HG03342 (cell line): ENCODE results near the gene NCAPD2.
"Not testable (repeated sequence)": the region's sequence is repeated elsewhere in the genome, so short reads cannot be mapped to it uniquely, and the experiment has no call there.

Source experiments
- ATAC-seq: cut with Tn5 transposase; IDR thresholded peaks from one replicate; pipeline ENCODE4 v1.9.1; 2021; ENCODE audit warnings: mild to moderate bottlenecking, moderate library complexity; ENCODE audit not compliant: unreplicated experiment

NCAPD2 gene

GRCh38 chr12:6489449-6489848, 4.5 kb upstream of the NCAPD2 start:
- no peak for ATAC-seq

- not testable (repeated sequence) for ATAC-seq
These were observed 3.2 kb upstream of the NCAPD2 start for GRCh38 chr12:6490673-6491072.

- peak; percentile 69 for ATAC-seq
These were observed 935 bp upstream of the NCAPD2 start, which contains the start of gene MRPL51 for GRCh38 chr12:6492838-6493496. TSS of gene MRPL51 (minus strand) at chr12:6493262. CDS start at chr12:6493136, 126 bp downstream.

- ATAC-seq, result no peak
These were observed 399 bp downstream of the NCAPD2 start for GRCh38 chr12:6494258-6494743.

- ATAC-seq, result no peak
These were observed 1.1 kb downstream of the NCAPD2 start for GRCh38 chr12:6494968-6495367.

GRCh38 chr12:6497291-6497690, 3.4 kb downstream of the NCAPD2 start:
- not testable (repeated sequence) for ATAC-seq

- ATAC-seq, result no peak
These were observed 6.6 kb downstream of the NCAPD2 start for GRCh38 chr12:6500466-6500865.

GRCh38 chr12:6507102-6507998, 13.4 kb downstream of the NCAPD2 start:
- no peak for ATAC-seq

GRCh38 chr12:6508087-6508486, 14.2 kb downstream of the NCAPD2 start:
- ATAC-seq, result no peak

GRCh38 chr12:6520186-6520585, 26.3 kb downstream of the NCAPD2 start:
- no peak for ATAC-seq

GRCh38 chr12:6522193-6522592, 28.3 kb downstream of the NCAPD2 start:
- ATAC-seq, result no peak

GRCh38 chr12:6523708-6524107, 29.8 kb downstream of the NCAPD2 start:
- ATAC-seq, result no peak

GRCh38 chr12:6524648-6525047, 30.7 kb downstream of the NCAPD2 start:
- no peak for ATAC-seq

GRCh38 chr12:6526201-6526600, 32.3 kb downstream of the NCAPD2 start:
- no peak for ATAC-seq

GRCh38 chr12:6526766-6527525, 33.0 kb downstream of the NCAPD2 start:
- ATAC-seq, result no peak

GRCh38 chr12:6527711-6528110, 33.8 kb downstream of the NCAPD2 start:
- ATAC-seq, result no peak

GRCh38 chr12:6528539-6529235, 34.8 kb downstream of the NCAPD2 start:
- no peak for ATAC-seq

- no peak for ATAC-seq
These were observed 35.4 kb downstream of the NCAPD2 start for GRCh38 chr12:6529291-6529737.

GRCh38 chr12:6530576-6531260, 36.8 kb downstream of the NCAPD2 start:
- ATAC-seq, result no peak
